Cardiac fibroblast (primary cell): ENCODE measurements around the gene PPDPF.
A peak's percentile ranks its signal among the peaks of the same experiment; 100 is the strongest.

Experiments
- DNase-seq, 2 donors: peaks; one replicate each; pipeline versions ENCODE4 v3.0.0 to v3.0.0-alpha.2; 2010; ENCODE audit warnings: low read depth in 2 of 2
- H3K4me3 ChIP-seq, 2 donors: replicated peaks in 1 of 2; 1 replicate in 1 of 2; 2 replicates in 1 of 2; pipeline ENCODE4 v1.5.1; 2011; ENCODE audit warnings: low read depth in 2 of 2, low read length in 2 of 2, mild to moderate bottlenecking in 2 of 2, moderate library complexity in 1 of 2
- CTCF ChIP-seq: IDR thresholded peaks from one replicate; pipeline ENCODE4 v1.5.1; 2011; ENCODE audit warnings: low read depth, mild to moderate bottlenecking, low read length, inconsistent platforms

The PPDPF gene

GRCh38 chr20:63534831-63535651 lies 14.5 kb downstream of the PPDPF start:
- DNase-seq, result no peak
- H3K4me3 ChIP-seq, result no peak overlapping the region
- no peak for TF ChIP-seq CTCF

GRCh38 chr20:63536241-63536977 lies 15.8 kb downstream of the PPDPF start:
- no peak for TF ChIP-seq CTCF
- DNase-seq, result peak; percentile 26 to 70
- no peak overlapping the region for H3K4me3 ChIP-seq

GRCh38 chr20:63536997-63537524 lies 16.5 kb downstream of the PPDPF start, which contains the start of gene PTK6:
TSS of gene PTK6 (minus strand) at chr20:63537376. CDS start at chr20:63537314, 62 bp downstream.
- peak within 1 kb of the TSS; percentile 28 to 32 for H3K4me3 ChIP-seq
- no peak for TF ChIP-seq CTCF
- DNase-seq, result no peak

DNA sequence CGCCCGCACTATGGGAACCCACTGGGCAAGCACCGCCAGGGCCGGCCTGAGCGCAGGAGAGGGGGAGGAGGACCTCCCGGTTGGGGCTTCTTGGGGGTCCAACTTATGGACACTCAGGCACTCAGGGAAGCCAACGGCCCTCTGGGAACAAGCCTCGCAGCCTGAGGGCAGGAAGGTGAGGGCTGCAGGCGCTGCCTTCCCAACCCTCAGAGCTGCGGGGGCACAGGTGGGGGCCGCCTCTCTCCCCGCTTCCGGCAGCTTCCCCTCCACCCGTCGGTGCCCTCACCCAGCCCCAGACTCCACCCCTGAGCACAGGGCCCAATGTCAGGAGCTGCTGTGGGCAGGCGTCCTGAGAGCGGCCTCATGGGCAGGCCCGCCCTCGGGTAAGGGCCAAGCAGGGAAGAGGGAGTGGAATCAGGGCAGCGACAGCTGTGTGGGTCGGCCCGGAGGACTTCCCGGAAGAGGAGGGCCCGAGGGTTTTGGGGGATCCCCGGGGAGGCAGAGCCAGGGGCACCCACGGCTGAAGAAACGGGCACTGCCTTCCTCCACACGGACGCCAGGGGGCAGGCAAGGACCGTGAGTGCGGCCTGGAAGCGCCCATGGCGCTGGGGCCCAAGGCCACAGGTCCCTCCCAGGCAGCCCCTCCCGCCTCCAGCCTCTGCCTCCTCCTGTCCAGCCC lies 17.1 kb downstream of the PPDPF start:
- peak overlapping the region; percentile 28 to 32 for H3K4me3 ChIP-seq
- DNase-seq, result peak; percentile 89 to 94

GRCh38 chr20:63538204-63539091 lies 17.9 kb downstream of the PPDPF start:
- DNase-seq, result peak in 1 of 2 donors; percentile 38
- H3K4me3 ChIP-seq, result peak overlapping the region; percentile 28 to 32
- TF ChIP-seq CTCF, result no peak

More for the DNA sequence above, 17.1 kb downstream of the PPDPF start:
- peak; percentile 95 for TF ChIP-seq CTCF

DNA sequence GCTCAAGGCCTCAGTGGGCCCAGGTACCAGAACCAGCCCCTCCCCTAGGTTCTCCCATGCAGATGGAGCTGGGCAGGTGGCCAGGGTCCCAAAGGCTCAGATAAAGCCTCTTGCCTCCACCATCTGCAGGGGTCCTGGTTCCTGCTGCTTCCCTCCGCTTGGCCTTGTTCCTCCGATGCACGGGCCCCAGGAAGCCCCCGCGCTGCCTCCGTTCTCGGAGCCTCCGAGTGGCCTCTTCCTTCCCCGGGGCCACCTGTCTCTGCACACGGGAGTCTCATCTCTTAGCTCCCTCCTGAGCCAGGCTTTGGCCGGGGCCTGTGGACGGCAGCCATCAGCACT lies 18.5 kb downstream of the PPDPF start:
- no peak for DNase-seq
- no peak for TF ChIP-seq CTCF
- H3K4me3 ChIP-seq, result no peak overlapping the region
